Stimulated activated CD4-positive, alpha-beta T cell treated with anti-CD3 and anti-CD28 coated beads, Interleukin-2, amount 100 ng/mL, for 24 hours (primary cell): ENCODE data around the gene CYP26B1.

Experiments
- DNase-seq, 2 donors: peaks; one replicate each; pipeline ENCODE4 v3.0.0-alpha.2; 2020

The CYP26B1 gene, protein sequence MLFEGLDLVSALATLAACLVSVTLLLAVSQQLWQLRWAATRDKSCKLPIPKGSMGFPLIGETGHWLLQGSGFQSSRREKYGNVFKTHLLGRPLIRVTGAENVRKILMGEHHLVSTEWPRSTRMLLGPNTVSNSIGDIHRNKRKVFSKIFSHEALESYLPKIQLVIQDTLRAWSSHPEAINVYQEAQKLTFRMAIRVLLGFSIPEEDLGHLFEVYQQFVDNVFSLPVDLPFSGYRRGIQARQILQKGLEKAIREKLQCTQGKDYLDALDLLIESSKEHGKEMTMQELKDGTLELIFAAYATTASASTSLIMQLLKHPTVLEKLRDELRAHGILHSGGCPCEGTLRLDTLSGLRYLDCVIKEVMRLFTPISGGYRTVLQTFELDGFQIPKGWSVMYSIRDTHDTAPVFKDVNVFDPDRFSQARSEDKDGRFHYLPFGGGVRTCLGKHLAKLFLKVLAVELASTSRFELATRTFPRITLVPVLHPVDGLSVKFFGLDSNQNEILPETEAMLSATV

GRCh38 chr2:72147303-72147971, at the start of gene CYP26B1:
Gene CYP26B1 (minus strand): TSS chr2:72147862. CDS start chr2:72147834, 28 bp downstream.
- DNase-seq: peak in 1 of 2 donors; percentile 10

DNA sequence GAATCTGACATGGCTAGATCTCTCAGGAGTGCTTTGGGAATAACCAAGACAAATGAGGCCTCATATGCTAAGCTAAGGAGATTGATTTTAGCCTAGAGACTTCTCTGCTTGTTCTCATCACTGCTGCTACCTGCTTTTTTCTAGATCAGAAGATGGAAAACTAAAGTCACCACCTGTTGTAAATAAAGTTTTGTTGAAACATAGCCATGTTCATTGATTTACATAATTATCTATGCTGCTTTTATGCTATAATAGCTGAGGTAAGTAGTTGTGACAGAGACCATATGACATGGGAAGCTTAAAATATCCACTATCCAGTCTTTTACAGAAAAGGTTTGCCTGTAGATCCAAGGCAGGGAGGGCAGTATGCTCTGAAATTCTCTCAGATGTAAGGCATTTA, 46.1 kb upstream of the CYP26B1 start:
- no peak for DNase-seq

DNA sequence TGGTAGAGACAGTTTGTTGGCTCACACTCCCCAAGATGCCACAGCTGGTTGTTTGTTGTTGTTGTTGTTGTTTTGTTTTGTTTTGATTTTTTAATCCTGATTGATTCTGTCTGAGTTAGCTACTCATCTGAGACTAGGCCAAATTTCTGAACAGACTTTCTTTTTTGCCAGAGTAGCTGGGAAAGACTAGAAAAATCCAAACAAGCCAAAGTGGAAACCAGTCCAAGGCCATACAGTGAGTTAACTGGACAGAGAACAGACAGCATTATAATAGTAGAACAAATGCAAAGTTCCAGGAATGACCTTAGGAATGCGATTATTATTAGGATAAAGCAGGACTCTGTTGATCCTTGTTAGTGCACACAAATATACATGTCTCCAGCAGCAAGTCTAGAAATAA, 43.8 kb upstream of the CYP26B1 start:
- DNase-seq: no peak

DNA sequence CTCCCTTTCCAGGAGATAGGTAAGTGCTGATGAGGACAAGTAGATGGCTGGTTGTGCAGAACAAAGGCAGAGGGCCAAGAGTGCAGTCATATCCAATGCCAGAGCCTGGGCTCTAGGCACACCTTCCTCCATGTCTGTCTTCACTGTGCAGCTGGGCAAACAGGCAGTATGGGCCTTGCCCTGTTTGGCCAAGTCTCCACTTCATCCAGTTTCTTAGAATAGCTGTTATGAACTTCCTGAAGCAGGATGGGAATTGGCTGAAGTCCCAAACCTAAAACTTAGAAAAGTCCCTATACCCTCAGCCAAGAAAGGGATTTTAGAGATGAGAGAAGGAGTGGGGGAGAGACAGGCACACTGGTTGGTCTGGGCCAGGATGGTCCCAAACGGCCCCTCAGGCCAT, 37.5 kb upstream of the CYP26B1 start:
- no peak for DNase-seq

DNA sequence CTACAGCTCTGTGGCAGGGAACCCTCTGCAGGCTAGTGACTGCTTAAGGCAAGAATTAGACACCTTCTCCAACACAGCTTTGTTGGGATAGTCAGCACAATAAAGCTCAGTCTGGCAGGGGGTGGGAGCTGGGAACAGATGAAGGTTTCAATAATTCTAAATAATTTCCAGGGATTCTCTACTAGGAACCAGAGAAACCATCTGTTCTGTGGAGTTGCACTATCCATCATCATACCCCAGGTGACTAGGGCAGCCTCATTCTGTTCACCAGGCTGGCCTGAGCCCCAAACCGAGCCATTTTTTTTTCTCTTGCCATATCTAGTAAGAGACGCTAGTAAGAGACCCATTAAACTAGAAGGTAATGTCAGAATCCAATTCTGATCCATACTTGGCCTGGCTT, 35.8 kb upstream of the CYP26B1 start:
- DNase-seq: no peak

DNA sequence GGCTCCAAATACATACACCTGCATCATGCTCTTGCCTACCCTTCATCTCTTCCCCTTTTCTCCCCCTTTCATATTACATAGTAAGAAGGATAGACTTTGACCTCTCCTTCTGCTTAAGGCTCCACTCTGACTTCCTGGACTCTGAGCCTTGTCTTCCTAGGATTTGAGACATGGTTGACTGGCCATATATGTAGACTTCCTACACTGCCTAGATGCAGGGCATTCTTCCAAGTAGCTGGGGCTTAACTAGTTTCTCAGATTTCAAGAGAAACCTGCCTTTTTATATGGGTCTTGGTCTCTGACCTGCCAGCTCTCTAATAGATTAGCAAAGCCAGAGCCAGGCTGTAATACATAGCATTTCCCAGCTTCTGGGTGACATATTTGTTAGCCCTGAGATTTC, 35.4 kb upstream of the CYP26B1 start:
- no peak for DNase-seq

GRCh38 chr2:72182547-72182946, 34.9 kb upstream of the CYP26B1 start:
- DNase-seq: no peak

- no peak for DNase-seq
Observed at GRCh38 chr2:72181616-72182015, 34.0 kb upstream of the CYP26B1 start.

DNA sequence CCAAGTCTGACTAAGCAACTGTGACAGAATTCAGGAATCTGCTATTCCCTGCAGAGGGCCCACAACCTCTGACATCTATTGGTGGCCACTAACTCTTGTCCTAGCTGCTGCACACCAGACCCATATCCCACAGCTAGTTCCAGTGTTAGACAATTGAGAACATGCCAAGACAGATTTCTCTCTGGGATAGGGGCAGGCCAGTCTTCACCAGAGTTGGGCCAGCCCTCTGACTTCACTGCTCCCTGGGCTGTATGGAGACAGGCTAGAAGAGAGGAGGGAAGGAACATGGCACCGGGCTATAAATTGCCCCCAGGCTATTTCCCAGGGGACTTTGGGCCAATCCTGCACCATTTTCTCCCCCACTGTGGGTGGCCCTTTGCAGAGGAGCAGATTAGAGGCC, 32.7 kb upstream of the CYP26B1 start:
- DNase-seq: no peak

DNA sequence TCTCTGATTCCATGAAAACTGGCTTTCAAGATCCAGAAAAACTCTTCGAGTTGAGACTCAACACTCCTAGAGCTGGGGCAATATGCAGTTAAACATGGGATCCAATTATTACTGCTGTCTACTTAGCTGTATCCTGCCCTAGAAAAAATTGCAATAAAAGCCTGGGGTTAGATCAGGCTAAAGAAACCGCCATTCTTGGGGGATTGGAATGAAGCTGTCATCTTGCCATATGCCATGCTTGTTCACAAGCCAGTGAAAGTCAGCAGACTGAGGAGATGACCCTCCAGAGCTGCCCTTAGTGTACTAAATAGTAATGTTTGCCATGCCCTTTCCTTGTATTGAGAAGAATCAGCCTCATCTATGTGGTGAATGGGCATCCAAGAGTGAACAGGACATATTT, 30.9 kb upstream of the CYP26B1 start:
- DNase-seq: no peak

- DNase-seq: no peak
Observed at GRCh38 chr2:72176281-72176680, 28.6 kb upstream of the CYP26B1 start.

- no peak for DNase-seq
Observed at GRCh38 chr2:72175636-72176035, 28.0 kb upstream of the CYP26B1 start.

- DNase-seq: no peak
Observed at GRCh38 chr2:72173640-72174321, 26.1 kb upstream of the CYP26B1 start.

- DNase-seq: no peak
Observed at GRCh38 chr2:72172478-72172877, 24.8 kb upstream of the CYP26B1 start.

DNA sequence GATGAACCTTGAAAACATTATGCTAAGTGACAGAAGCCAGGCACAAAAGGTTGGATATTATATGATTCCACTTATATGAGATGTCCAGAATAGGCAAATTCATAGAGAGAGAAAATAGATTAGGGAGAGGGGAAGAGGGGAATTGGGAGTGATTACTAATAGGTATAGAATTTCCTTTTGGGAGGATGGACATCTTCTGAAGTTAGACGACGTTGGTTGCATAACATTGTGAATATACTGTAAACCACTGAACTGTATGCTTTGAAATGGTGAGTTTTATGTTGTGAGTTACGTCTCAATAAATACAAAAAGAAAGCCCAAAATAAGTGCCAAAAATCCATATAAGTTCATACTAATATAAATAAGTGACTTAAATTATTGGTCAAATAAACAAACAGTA, 18.6 kb upstream of the CYP26B1 start:
- no peak for DNase-seq

- DNase-seq: no peak
Observed at GRCh38 chr2:72165792-72166191, 18.1 kb upstream of the CYP26B1 start.

DNA sequence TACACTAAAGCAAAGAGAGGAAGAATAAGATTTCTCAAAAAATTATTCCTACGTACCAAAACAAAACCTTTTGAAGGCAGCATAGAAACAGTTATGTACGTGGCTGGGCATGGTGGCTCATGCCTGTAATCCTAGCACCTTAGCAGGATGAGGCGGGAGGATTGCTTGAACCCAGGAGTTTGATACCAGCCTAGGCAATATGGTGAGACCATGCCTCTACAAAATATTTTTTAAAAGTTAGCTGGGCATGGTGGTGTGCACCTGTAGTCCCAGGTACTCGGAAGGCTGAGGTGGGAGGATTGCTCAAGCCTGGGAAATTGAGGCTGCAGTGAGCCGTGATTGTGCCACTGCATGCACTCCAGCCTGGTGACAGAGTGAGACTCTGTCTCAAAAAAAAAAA, 14.9 kb upstream of the CYP26B1 start:
- no peak for DNase-seq

DNA sequence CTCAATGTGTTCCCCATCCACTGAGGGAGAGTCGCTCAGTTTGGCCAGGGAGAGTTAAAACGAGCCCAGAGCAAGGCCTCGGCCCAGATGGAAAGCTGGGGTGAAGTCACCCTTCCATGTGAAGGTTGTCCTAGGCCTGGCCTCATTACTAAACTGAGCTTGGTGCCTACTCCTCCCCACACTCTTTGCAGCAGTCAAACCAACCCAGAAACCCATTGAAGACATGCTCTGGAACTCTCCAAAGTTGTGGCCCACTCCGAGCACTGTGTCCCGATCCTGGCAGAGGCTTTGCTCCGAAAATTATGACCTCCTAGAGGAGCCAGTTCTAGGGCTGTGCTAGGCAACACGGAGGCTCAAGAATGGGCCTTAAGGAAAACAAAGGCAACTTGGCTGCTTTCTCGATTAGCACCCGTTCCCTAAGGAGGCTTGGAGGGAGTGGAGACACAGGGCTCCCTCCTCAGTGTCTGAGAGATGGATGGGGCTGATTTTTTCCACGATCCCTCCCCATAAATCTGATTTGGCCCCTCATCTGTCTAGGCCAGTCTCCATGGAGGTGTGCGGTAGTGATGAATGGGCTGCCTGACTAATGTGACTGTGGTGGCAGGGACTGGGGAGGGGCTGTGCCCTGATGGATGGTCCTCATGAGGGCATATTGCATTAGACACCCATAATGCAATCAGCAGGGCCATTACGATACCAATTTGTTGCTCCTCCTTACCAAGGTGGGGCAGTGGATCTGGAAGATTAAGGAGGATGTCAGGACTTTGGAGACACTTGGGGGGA, 11.7 kb upstream of the CYP26B1 start:
- no peak for DNase-seq

- DNase-seq: no peak
Observed at GRCh38 chr2:72157871-72158771, 10.5 kb upstream of the CYP26B1 start.

GRCh38 chr2:72156872-72157271, 9.2 kb upstream of the CYP26B1 start:
- DNase-seq: no peak

- DNase-seq: peak in 1 of 2 donors; percentile 5
Observed at GRCh38 chr2:72155737-72156136, 8.1 kb upstream of the CYP26B1 start.

GRCh38 chr2:72155151-72155550, 7.5 kb upstream of the CYP26B1 start:
- DNase-seq: no peak
